ENCODE data around the gene PRRX2.

DNA sequence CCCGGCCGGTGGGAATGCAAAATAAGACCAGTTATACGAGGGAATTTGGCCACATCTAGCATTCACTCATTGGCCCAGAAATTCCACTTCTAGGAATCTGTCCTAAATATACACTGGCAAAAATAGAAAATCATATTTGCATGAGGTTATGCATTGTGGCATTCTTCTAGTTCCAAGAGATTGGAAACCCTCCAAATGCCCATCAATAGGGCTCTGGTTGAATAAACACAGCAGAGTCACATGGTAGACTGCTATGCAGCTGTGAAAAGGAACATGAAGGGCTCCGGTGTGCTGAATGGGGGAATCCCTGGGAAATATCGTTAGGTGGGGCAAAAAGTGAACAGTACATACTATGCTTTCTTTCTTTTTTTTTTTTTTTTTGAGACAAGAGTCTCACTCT is 50.6 kb downstream of the PRRX2 start:
- TF ChIP-seq, protein P1, sequence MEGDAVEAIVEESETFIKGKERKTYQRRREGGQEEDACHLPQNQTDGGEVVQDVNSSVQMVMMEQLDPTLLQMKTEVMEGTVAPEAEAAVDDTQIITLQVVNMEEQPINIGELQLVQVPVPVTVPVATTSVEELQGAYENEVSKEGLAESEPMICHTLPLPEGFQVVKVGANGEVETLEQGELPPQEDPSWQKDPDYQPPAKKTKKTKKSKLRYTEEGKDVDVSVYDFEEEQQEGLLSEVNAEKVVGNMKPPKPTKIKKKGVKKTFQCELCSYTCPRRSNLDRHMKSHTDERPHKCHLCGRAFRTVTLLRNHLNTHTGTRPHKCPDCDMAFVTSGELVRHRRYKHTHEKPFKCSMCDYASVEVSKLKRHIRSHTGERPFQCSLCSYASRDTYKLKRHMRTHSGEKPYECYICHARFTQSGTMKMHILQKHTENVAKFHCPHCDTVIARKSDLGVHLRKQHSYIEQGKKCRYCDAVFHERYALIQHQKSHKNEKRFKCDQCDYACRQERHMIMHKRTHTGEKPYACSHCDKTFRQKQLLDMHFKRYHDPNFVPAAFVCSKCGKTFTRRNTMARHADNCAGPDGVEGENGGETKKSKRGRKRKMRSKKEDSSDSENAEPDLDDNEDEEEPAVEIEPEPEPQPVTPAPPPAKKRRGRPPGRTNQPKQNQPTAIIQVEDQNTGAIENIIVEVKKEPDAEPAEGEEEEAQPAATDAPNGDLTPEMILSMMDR (optimal IDR thresholded peaks at IDR 0.05 in 1 of 3, IDR thresholded peaks at IDR 0.05 in 1 of 3, conservative IDR thresholded peaks at IDR 0.05 in 1 of 3; ENCODE audit: extremely low read depth in 1 of 3, insufficient read depth in 2 of 3, low read length in 3 of 3), result no peak
- no peak for TF ChIP-seq EZH2 (IDR thresholded peaks at IDR 0.05; ENCODE audit: low read length)
